ENCODE measurements around the gene BLOC1S5.

BLOC1S5 gene

GRCh38 chr6:8006208-8006607 is 58.0 kb downstream of the BLOC1S5 start:
- TF ChIP-seq CTCF (IDR thresholded peaks at IDR 0.05; ENCODE audit: low read depth, low read length, missing control alignments): peak; percentile 15
- DNase-seq (ENCODE audit: low read depth): no peak
- no peak overlapping the region for H3K4me3 ChIP-seq (ENCODE audit: low read depth, low read length)

DNA sequence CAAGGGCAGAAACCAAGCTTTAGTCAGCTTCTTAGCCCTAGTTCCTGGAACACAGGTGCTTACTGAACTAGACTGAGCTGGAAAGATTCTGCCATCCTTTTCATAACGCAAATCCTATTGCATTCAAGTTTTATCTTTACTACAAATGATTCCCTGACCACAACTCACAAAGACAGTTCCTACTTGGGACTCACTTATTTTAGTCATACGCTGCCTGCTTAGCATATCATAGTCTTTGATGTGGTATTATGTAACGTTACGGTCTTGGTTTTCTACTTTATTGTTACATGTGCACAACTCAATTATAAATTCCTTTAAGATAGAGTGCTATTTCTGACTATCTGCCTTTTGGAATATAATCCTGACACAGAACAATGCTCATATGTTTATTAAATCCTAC is 59.1 kb downstream of the BLOC1S5 start:
- no peak overlapping the region for H3K4me3 ChIP-seq (ENCODE audit: low read depth, low read length)
- DNase-seq (ENCODE audit: low read depth): no peak
- TF ChIP-seq CTCF (IDR thresholded peaks at IDR 0.05; ENCODE audit: low read depth, low read length, missing control alignments): no peak

GRCh38 chr6:8000636-8001035 is 63.6 kb downstream of the BLOC1S5 start:
- H3K4me3 ChIP-seq (ENCODE audit: low read depth, low read length): no peak overlapping the region
- TF ChIP-seq CTCF (IDR thresholded peaks at IDR 0.05; ENCODE audit: low read depth, low read length, missing control alignments): no peak
- DNase-seq (ENCODE audit: low read depth): no peak

DNA sequence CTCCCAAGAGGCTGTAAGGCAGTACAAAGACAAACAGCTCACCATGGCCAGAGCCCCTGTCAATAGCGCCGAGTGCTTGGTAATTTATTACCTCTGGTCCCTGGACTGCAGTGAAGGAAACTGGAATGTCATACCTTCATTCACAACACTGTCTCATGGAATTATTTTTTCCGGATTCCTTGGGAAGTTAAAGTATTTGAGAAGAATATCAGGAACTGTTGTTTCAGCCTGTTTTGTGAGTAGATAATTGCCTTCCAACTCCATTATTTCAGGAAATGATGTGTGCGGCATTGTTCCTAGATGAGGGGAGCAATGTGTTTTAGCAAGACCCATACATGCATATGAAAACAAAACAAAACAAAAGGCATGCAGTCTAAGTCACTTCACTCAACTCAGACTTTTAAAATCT is 64.0 kb downstream of the BLOC1S5 start:
- no peak for DNase-seq (ENCODE audit: low read depth)
- TF ChIP-seq CTCF (IDR thresholded peaks at IDR 0.05; ENCODE audit: low read depth, low read length, missing control alignments): no peak
- no peak overlapping the region for H3K4me3 ChIP-seq (ENCODE audit: low read depth, low read length)

GRCh38 chr6:7999201-7999600 is 65.0 kb downstream of the BLOC1S5 start:
- DNase-seq (ENCODE audit: low read depth): no peak
- H3K4me3 ChIP-seq (ENCODE audit: low read depth, low read length): no peak overlapping the region
- no peak for TF ChIP-seq CTCF (IDR thresholded peaks at IDR 0.05; ENCODE audit: low read depth, low read length, missing control alignments)

DNA sequence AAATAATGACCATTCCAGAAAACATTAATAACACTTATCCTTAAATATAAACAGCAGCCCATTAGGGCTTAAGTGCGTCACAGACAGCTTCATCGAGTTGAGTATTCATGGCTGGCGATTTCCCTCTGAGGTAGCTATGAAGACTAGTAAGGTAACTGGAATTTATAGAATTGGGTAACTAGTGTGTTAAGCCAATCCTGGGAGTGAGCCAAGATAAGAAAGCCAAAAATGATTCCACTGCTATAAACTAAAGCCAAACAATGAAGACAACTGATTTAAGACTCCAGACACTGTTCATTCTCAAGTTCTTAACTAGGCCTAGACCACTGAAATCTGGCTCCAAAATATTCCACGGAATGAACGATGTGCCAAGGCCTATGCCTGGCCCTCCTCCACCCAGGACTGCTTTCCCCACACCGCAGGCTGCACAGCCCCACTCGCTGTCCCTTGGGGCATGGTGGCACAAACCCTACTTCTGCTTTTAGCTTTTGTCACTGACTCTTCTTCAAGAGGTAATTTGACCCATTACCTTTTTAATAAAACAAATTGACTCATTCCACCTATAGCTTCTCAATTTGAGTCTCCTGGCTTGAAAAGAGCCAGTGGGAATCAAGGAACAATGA is 66.0 kb downstream of the BLOC1S5 start:
- H3K4me3 ChIP-seq (ENCODE audit: low read depth, low read length): no peak overlapping the region
- no peak for TF ChIP-seq CTCF (IDR thresholded peaks at IDR 0.05; ENCODE audit: low read depth, low read length, missing control alignments)
- DNase-seq (ENCODE audit: low read depth): no peak

DNA sequence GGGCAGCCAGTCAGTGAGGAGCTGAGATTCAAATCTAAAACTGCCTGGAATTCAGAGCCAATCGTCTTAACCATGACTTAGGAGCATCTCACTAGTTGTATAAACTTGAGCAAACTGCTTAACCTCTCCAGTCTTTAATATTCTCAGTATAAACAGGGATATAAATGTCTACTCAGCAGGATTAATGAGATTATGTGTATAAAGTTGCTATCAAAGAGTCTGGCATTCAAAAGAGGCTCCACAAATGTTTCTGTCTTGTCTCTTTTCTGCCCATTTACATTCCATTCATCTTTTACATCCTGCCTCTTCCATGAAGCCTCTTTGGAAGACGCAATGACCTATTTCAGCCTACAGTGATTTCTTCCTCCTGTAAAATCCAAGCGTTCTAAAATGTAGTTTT is 66.9 kb downstream of the BLOC1S5 start:
- no peak for DNase-seq (ENCODE audit: low read depth)
- H3K4me3 ChIP-seq (ENCODE audit: low read depth, low read length): no peak overlapping the region
- no peak for TF ChIP-seq CTCF (IDR thresholded peaks at IDR 0.05; ENCODE audit: low read depth, low read length, missing control alignments)

Data from GM12864 (cell line).